ENCODE results near the gene PRDX2.
A peak's percentile ranks its signal among the peaks of the same experiment; 100 is the strongest.
"Not testable (repeated sequence)": the region's sequence is repeated elsewhere in the genome, so short reads cannot be mapped to it uniquely, and the experiment has no call there.

PRDX2 gene

DNA sequence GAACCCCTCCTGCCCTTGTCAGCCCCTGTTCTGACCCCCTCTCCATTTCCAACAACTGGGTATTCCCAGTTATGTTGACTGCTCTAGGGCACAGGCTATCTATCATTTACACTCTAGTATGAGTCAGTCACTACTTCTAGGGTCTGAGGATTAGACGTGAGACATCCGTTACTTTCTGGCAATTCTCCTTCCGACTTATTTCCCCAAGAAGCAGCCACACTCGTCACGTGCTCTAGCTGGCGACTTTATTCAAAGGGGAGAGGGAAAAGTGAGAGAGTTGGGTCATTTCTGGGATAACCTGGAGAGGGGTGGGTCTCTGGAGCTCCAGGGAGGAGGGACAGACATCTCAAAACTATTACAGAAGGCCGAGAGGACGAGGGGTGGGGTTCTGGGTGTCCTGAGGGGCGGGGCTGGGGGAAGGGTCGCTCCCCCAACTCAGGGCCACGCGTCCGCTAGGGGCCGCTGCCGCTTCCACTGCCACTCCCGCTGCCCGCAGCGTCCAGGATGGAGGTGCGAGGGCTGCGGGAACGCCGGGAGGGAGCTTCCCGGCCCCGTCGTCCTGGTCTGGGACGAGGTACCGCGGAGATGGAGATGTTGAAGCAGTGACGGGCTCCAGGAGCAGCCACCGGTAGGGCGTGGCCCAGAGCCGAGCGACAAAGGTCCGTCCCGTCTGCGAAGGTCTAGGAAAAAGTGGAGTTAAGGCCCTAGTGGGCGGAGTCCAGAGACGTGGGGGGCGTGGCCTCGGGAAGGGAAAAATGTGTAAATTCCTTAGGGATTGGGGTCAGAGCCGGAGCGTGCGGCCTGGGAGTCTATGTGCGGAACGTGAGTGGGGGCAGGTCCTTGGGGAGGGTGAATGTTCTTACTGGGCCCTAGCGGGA, 23.9 kb upstream of the PRDX2 start:
- DNase-seq: no peak

DNA sequence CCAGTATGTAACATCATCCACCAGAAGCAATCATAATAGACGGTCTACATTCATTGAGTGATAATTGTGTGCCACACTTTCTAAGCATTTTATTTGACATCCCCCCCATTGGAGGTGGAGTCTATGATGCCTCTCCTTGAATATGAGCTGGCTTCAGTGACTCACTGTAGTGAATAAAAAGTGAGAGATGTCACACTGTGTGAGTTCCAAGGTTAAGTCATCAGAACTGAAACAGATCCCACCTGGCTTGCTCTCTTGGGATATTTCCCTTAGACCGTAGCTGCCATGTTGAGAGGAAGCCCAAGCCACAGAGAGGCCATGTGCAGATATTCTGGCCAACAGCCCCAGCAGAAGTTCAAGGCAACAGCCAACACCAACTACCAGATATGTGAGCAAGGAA, 20.2 kb upstream of the PRDX2 start:
- no peak for DNase-seq

DNA sequence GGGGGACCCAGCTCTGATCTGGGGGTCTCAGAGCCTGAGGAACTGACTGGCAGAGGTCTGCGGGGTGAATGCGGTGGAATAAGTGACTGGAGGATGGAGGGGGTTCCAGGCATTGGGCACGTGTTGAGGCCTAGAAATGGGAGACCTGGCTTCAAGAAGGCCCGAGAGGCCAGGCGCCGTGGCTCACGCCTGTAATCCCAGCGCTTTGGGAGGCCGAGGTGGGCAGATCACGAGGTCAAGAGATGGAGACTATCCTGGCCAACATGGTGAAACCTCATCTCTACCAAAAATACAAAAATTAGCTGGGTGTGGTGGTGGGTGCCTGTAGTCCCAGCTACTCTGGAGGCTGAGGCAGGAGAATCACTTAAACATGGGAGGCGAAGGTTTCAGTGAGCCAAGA, 16.2 kb upstream of the PRDX2 start:
- not testable (repeated sequence) for DNase-seq

DNA sequence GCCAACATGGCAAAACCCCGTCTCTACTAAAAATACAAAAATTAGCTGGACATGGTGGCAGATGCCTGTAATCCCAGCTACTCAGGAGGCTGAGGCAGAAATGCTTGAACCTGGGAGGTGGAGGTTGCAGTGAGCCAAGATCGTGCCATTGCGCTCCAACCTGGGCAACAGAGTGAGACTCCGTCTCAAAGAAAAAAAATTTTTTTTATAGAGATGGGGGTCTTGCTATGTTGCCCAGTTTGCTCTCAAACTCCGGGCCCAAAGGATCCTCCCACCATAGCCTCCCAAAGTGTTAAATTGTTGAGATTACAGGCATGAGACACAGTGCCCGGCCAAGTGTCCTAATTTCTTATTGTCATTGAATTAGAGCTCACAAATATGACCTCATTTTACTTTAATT, 15.6 kb upstream of the PRDX2 start:
- not testable (repeated sequence) for DNase-seq

DNA sequence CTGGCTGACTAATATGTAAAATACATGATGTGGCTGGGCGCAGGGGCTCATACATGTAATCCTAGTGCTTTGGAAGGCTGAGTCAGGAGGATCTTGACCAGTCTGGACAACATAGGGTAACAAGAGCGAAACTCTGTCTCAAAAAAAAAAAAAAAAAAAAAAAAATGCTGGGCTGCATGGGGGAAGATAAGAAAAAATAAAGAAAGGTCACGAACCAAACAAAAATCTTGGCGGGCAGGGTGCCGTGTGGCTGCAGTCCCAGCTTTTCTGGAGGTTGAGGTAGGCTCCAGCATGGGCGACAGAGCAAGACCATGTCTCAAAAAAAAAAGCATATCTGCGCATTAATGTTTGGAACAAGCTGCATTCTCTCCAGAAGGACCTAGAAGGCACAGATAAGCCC, 13.5 kb upstream of the PRDX2 start:
- no peak for DNase-seq

DNA sequence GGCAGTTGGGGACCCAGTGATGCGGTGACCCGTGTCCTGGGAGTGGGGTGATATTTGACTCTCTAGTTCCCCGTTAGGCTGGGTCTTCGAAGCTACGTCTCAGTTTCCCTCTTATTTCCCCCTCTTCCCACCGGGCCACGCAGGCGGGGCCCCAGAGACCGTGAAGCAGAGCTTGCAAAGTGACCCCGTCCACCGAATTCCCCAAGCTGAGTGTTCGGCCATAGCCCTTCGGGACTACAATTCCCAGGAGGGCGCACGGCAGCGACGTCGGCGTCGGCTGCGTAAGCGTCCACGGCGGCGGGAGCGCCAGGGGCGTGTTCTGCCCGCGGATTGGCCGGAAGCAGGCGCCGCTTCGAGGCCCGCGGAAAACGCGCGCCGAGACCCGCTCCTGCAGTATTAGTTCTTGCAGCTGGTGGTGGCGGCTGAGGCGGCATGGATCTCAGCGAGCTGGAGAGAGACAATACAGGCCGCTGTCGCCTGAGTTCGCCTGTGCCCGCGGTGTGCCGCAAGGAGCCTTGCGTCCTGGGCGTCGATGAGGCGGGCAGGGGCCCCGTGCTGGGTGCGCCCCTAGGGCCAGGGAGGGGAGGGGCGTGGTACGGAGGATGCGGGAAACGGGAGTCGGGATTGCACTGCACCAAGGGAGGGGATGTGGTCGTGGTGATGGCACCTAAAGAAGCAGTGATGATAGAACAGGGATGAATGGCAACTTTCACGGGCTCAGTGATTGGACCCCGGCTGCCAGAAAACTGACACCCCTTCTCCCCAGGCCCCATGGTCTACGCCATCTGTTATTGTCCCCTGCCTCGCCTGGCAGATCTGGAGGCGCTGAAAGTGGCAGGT, 4.9 kb upstream of the PRDX2 start, which contains the start of gene RNASEH2A:
TSS of gene RNASEH2A (plus strand) at position 343 of the 840 bp plus-strand sequence. CDS start at position 433, 90 bp downstream.
- peak; percentile 81 to 85 for DNase-seq

DNA sequence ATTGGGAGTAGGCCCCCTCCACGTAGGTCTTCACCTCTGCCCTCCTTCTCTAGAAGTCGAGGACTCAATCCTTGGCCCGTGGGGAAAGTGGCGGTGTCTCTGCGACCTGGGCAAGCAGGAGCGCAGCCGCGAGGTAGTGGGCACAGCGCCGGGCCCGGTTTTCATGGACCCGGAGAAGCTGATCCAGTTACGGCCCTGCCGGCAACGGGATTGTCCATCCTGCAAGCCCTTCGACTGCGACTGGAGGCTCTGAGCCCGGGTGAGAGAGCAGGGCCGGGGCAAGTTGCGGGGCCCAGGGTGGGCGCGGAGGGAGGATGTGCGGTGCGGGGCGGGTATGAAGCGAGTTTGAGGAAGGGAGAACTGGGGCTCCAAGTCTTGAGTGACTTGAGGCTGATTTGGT, 2.5 kb upstream of the PRDX2 start:
- no peak for DNase-seq

DNA sequence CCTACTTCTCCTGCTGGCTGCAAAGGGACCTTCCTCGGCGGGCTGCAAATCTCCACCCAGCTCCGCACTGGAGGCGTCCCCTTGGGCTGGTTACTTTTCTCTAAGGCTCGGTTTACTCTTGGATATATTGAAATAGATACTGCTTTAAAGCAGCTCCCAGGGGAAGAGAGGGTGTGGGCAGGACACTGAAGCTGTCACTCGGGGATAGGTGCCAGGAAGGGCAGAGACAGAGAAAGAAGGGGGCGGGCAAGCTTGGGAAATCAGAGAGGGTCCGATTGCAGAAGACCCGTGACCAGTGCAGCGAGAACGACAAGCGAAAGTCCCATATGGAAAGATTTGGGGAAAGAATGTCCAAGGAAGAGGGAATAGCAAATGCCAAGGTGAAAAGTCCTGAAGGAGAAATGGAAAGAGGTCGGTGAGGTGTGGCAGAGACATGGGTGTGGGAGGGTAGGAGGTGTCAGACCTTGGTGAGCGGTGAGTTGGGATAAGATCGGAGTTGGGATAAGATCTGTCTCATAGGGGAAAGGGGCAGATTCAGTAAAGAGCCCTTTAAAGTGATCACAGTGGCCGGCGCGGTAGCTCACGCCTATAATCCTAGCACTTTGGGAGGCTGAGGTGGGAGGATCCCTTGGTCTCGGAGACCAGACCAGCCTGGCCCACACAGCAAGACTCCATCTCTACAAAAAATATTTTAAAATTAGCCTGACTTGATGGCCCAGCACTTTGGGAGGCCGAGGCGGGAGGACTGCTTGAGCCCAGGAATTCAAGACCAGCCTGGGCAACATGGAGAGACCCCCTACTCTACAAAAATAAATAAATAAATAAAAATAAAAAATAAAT, 887 bp upstream of the PRDX2 start:
- no peak for DNase-seq

DNA sequence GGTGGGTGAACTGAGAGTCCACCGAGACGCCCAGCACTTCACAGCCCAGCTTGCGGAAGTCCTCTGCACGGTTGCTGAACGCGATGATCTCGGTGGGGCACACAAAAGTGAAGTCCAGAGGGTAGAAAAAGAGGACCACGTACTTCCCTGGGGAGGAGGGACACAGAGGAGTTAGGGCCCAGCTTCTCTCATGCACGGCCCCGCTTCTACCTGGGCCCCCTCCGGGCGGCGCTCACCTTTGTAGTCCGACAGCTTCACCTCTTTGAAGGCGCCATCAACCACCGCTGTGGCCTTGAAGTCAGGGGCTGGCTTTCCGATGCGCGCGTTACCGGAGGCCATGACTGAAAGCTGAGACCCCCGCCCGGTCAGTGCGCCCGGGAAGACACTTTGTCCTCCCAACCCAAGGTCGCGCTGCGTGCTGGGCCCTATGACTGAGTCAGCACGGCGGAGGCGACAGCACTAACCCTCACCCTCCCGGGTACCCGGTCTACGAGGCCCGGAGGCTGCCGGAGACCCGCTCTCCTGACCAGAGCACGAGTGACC, 606 bp downstream of the PRDX2 start:
- peak in 1 of 2 donors; percentile 23 for DNase-seq

DNA sequence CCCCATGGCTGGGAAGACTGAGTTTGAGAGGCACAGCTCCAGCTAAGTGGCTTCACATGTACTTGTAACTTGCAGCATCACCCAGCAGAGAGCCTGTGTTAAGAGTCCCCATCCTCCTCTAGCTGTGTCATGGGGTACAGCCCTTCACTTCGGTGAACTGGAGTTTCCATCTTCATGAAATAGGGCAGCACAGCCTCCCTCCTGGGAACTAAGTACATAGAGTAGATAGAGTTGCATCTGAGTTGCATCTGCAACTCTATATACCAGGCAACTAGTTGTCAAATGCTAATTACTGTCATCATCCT, 1.2 kb downstream of the PRDX2 start:
- no peak for DNase-seq

DNA sequence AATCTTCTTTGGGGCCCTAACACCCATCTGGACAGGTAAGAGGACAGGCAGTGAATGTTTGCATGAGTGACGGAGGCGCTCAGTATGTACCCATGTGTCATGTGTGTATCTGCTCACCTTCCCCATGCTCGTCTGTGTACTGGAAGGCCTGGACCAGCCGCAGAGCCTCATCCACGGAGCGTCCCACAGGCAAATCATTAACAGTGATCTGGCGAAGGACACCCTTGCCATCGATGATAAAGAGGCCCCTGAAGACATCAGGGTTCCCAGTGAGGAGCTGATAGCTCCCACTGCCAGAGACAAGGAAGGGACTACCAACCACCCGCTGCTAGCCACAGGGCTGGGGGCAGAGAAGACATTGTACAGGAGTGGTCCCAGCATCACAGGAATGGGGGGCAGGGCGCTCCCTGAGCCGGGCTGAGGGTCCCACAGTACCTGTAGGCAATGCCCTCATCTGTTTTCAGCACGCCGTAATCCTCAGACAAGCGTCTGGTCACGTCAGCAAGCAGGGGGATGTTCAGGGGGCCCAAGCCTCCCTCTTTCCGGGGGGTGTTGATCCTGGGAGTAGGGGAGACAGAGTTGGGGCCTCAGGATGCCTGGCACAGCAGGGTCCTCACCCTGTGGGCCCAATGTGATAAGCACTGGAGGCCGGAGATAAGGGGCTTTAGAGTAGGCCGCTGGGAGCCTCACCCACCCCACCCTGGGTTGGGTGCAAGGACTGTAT, 1.7 kb downstream of the PRDX2 start:
- no peak for DNase-seq

DNA sequence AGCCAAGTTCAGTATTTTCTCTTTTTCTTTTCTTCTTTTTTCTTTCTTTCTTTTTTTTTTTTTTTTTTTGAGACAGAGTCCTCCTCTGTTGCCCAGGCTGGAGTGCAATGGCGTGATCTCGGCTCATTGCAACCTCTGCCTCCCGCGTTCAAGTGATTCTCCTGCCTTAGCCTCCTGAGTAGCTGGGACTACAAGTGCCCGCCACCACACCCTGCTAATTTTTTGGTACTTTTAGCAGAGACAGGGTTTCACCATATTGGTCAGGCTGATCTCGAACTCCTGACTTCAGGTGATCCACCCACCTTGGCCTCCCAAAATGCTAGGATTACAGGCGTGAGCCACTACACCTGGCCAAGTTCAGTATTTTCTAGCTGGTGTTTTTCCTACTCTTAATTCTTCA, 4.0 kb downstream of the PRDX2 start:
- not testable (repeated sequence) for DNase-seq

DNA sequence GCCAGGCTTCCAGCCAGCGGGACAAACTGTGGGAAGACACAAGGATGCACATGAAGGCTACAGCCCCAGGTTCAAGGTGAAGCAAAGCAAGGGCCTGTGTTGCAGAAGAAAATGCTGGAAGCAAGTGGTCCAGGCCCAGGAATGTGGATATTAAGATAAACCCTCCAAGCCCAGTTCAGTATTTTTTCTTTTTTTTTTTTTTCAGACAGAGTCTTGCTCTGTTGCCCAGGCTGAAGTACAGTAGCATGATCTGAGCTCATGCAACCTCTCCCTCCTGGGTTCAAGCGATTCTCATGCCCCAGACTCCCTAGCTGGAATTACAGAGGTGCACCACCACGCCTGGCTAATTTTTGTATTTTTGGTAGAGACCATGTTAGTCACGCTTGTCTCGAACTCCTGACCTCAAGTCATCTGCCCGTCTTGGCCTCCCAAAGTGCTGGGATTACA, 4.4 kb downstream of the PRDX2 start:
- DNase-seq: no peak

DNA sequence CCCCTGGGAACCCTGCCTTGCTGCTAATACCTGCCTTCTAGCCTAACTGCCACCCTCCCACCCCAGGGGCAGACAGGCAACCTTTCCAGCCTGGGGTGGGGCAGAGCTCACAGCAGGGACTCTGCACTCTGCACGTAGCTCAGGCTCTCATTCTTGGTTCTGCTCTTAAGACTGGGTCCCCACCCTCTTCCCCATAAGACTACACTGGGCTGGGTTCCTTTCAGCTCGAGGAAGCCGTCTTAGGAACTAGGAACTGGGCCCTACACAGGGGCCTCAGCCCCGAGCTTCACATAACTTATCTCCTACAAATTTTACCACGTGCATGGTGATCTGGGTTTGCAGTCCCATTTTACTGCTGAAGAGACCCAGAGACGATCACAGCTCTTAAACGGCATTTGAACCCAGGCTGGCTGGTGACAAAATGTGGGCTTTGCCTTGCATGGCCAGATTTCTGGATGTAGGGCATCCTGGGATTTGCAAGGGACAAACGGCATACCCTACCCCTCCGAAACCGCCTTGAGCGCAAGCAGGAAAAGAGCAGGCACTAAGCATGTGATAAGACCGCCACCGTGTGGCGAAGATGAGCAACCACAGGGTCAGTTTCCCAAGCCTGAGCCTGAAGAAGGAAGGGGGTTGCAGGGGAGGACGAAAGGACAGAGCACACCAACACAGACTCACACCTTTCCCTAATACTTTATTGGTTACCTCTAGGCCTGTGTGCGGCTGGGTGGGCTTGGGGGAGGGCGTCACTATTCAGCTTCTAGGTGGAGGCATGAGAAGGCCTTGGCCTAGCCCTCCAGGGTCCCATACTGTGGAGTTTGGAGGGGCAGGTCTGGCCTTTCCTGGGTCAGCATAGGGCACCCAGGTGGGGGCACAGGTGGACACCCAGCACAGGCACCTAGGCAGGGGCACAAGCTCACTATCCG, 5.2 kb downstream of the PRDX2 start:
- peak; percentile 72 to 75 for DNase-seq

DNA sequence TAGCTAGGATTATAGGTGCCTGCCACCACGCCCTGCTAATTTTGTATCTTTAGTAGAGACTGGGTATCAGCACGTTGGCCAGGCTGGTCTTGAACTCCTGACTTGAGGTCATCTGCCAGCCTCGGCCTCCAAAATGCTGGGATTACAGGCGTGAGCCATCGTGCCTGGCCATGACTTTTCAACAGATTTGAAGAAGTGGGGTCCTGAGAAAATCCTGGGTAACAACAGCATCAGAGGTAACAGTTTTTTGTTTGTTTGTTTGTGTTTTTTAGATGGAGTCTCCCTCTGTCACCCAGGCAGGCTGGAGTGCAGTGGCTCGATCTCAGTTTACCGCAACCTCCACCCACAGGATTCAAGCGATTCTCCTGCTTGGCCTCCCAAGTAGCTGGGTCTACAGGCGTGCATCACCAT, 6.6 kb downstream of the PRDX2 start:
- no peak for DNase-seq

DNA sequence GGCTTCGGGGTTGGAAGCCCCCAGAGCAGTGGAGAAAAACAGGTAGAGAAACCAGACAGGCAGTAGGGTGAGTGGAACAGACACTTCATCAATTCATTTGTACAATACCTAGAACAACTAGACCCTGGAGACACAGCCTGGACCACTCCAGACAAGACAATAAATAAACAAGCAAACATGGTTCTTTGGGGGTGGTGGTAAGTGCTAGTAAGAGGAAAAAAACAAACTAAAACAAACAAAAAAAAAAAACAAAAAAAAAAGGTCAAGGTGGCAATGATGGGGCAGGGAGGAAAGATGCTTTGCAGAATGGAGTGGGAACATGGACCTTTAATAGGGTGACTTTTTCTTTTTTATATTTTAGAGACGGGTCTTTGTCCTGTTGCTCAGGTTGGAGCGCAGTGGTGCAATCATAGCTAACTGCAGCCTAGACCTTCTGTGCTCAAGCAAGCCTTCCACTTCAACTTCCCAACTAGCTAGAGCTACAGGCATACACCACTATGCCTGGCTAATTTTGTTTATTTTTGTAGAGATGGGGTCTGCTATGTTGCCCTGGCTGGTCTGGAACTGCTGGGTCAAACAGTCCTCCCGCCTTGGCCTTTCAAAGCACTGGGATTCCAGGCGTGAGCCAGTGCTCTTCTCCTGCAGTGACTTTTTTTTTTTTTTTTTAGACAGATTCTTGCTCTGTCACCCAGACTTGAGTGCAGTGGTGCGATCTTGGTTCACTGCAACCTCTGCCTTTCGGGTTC, 7.2 kb downstream of the PRDX2 start:
- DNase-seq: no peak

DNA sequence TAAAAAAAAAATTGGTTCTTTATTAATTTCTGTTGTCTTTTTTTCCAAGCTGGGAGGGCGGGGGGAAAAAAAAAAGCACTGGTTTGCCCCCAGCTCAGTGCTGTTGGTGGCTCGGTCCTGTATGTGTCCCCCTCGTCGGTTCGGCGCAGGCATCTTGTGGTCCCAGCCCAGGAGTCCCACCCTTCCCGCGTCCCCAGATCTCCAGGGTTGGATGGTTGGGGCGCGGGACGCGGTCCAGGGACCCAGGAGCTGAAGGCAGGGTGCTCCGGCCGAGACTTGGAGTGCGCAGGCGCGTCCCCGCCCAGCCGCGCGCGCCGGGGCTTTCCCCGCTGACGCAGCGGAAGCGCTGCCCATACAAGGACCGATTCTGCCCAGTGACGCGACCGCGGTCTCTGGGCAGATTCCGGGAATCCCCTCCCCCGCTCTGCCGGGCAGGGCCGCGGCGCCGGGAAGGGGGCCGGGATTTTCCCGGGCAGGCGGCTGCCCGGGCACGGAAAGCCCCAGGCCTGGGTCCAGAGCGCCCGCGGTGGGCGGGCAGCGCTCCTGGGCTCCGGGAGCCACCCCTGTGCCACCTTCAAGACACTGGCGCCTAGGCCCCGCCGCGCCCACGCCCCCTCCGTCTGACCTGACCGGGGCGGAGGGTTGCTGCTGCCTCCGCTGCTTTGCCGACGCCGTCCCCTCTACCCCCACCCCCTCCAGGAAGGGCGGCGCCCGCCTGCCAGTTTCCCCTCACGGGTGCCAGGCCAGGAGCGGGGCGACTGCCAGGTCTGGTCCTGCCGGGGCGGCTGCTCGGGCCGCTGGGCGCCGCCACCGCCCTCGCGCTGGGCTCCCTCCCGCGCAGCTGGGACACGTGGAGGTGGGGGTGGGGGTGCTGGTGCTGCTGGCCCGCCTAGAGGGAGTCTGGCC, 8.1 kb downstream of the PRDX2 start:
- DNase-seq: peak; percentile 93 to 97

DNA sequence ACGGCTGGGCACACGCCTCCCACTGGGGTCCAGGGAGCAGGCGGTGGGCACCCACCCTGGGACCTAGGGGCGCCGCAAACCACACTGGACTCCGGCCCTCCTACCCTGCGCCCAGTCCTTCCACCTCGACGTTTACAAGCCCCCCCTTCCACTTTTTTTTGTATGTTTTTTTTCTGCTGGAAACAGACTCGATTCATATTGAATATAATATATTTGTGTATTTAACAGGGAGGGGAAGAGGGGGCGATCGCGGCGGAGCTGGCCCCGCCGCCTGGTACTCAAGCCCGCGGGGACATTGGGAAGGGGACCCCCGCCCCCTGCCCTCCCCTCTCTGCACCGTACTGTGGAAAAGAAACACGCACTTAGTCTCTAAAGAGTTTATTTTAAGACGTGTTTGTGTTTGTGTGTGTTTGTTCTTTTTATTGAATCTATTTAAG, 8.7 kb downstream of the PRDX2 start:
- no peak for DNase-seq
